Stomach smooth muscle (tissue), 2 donors: ENCODE results near the gene ARVCF.

ENCODE experiments used
- H3K27ac ChIP-seq: one replicate; pipeline ENCODE4 v1.7.0; 2013; ENCODE audit warnings: mild to moderate bottlenecking, low read length, inconsistent platforms
- H3K27me3 ChIP-seq, 2 donors: one replicate each; pipeline ENCODE4 v1.7.0; 2013; ENCODE audit warnings: low read length in 2 of 2; ENCODE audit not compliant: insufficient read depth in 2 of 2, control insufficient read depth in 1 of 2
- H3K36me3 ChIP-seq, 2 donors: one replicate each; pipeline ENCODE4 v1.7.0; 2013; ENCODE audit warnings: low read length in 2 of 2; ENCODE audit not compliant: control insufficient read depth in 2 of 2, insufficient read depth in 2 of 2
- H3K4me1 ChIP-seq: one replicate; pipeline ENCODE4 v1.7.0; 2013; ENCODE audit warnings: low read length; ENCODE audit not compliant: control insufficient read depth, insufficient read depth
- H3K4me3 ChIP-seq, 2 donors: one replicate each; pipeline ENCODE4 v1.7.0; 2013; ENCODE audit warnings: low read length in 2 of 2
- H3K9ac ChIP-seq, 2 donors: one replicate each; pipeline ENCODE4 v1.7.0; 2013; ENCODE audit warnings: low read length in 2 of 2, mild to moderate bottlenecking in 1 of 2
- H3K9me3 ChIP-seq, 2 donors: one replicate each; pipeline ENCODE4 v1.7.0; 2013; ENCODE audit warnings: low read length in 2 of 2; ENCODE audit not compliant: control insufficient read depth in 2 of 2
- donor health status: healthy.
- donor health status: Pancreatic carcinoma.

ARVCF gene

GRCh38 chr22:19960491-19961200 lies 56.0 kb downstream of the ARVCF start:
- peaks cover 39% of the 10 kb centered on the region for H3K4me1 ChIP-seq
- H3K9ac ChIP-seq = peak overlapping the region in 1 of 2 donors; percentile 29
- H3K27me3 ChIP-seq = no peaks in the 10 kb centered on the region
- H3K27ac ChIP-seq = peak overlapping the region; percentile 62
- H3K4me3 ChIP-seq = no peak overlapping the region
- no peaks in the 10 kb centered on the region for H3K9me3 ChIP-seq
- H3K36me3 ChIP-seq = peaks cover 0 to 15% of the 10 kb centered on the region in 2 donors

- Histone ChIP-seq H3K36me3 (peaks cover 0 to 13% of the 10 kb centered on the region in 2 donors), H3K4me3 (peak overlapping the region; percentile 36 to 68), H3K27me3 (no peaks in the 10 kb centered on the region), H3K4me1 (peaks cover 38% of the 10 kb centered on the region), H3K27ac (peak overlapping the region; percentile 62), H3K9ac (peak overlapping the region; percentile 36 to 50), H3K9me3 (no peaks in the 10 kb centered on the region)
These were observed 56.8 kb downstream of the ARVCF start for GRCh38 chr22:19959587-19960490.

GRCh38 chr22:19959043-19959586 lies 57.5 kb downstream of the ARVCF start:
- H3K4me1 ChIP-seq = peaks cover 36% of the 10 kb centered on the region
- H3K27ac ChIP-seq = peak overlapping the region; percentile 62
- H3K9me3 ChIP-seq = no peaks in the 10 kb centered on the region
- no peaks in the 10 kb centered on the region for H3K27me3 ChIP-seq
- H3K4me3 ChIP-seq = peak overlapping the region; percentile 36 to 68
- H3K9ac ChIP-seq = peak overlapping the region; percentile 41 to 51
- H3K36me3 ChIP-seq = peaks cover 0 to 8% of the 10 kb centered on the region in 2 donors

- Histone ChIP-seq H3K27ac (peak overlapping the region; percentile 62), H3K9ac (peak overlapping the region in 1 of 2 donors; percentile 41), H3K4me1 (peaks cover 40% of the 10 kb centered on the region), H3K27me3 (no peaks in the 10 kb centered on the region), H3K36me3 (no peaks in the 10 kb centered on the region), H3K4me3 (peak overlapping the region; percentile 36 to 68), H3K9me3 (no peaks in the 10 kb centered on the region)
These were observed 58.3 kb downstream of the ARVCF start for GRCh38 chr22:19958083-19959042.

- H3K36me3 ChIP-seq = no peaks in the 10 kb centered on the region
- no peaks in the 10 kb centered on the region for H3K9me3 ChIP-seq
- no peak overlapping the region for H3K4me3 ChIP-seq
- H3K4me1 ChIP-seq = peaks cover 37% of the 10 kb centered on the region
- no peak overlapping the region for H3K9ac ChIP-seq
- H3K27ac ChIP-seq = no peak overlapping the region
- H3K27me3 ChIP-seq = no peaks in the 10 kb centered on the region
These were observed 59.2 kb downstream of the ARVCF start for GRCh38 chr22:19957445-19957844.

GRCh38 chr22:19955241-19956128 lies 61.1 kb downstream of the ARVCF start:
- no peak overlapping the region for H3K9ac ChIP-seq
- H3K4me3 ChIP-seq = no peak overlapping the region
- peak overlapping the region; percentile 41 for H3K27ac ChIP-seq

GRCh38 chr22:19951346-19951745 lies 65.3 kb downstream of the ARVCF start:
- Histone ChIP-seq H3K4me1 (peaks cover 26% of the 10 kb centered on the region), H3K9me3 (no peaks in the 10 kb centered on the region), H3K27me3 (no peaks in the 10 kb centered on the region), H3K27ac (no peak overlapping the region), H3K36me3 (peaks cover 0 to 2% of the 10 kb centered on the region in 2 donors), H3K9ac (no peak overlapping the region), H3K4me3 (no peak overlapping the region)

More at GRCh38 chr22:19955241-19956128, 61.1 kb downstream of the ARVCF start:
- H3K27me3 ChIP-seq = no peaks in the 10 kb centered on the region
- H3K9me3 ChIP-seq = no peaks in the 10 kb centered on the region
- peaks cover 35% of the 10 kb centered on the region for H3K4me1 ChIP-seq
- H3K36me3 ChIP-seq = peaks cover 0 to 2% of the 10 kb centered on the region in 2 donors

- Histone ChIP-seq H3K4me3 (no peak overlapping the region), H3K36me3 (peaks cover 0 to 2% of the 10 kb centered on the region in 2 donors), H3K9ac (no peak overlapping the region), H3K9me3 (no peaks in the 10 kb centered on the region), H3K4me1 (peaks cover 28% of the 10 kb centered on the region), H3K27me3 (no peaks in the 10 kb centered on the region), H3K27ac (no peak overlapping the region)
These were observed 68.4 kb downstream of the ARVCF start for GRCh38 chr22:19948057-19948760.
